ENCODE data around the gene EHMT1. TPM values are rescaled to one million over a fixed set of nuclear protein-coding genes. Genes with fewer than 3 reads are reported as not detected.

Gene EHMT1
- total and polyA plus RNA-seq, 2 of the 13 experiments (the other 11 are each of a cell fraction or from before 2014, with no cell fraction given), result 23.0 to 27.1 TPM

DNA sequence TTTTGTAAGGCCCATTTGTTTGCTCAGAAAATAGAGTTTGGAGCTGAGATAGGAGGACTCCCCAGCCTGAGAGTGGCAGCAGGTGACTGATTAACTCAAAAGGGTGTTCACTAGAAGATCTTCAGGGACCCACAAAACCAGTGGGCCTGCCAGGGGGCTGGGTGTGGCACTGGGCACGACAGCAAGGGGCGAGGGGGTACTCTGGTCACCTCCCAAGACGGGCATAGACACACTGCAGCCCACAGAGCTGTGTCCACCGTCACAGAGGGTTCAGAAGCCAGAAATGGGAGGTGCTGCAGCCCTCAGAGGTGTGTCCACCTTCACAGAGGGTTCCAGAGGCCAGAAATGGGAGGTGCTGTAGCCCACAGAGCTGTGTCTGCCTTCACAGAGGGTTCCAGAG is 183.2 kb downstream of the EHMT1 start:
- H2AFZ ChIP-seq (ENCODE audit: low read length), result no peak overlapping the region
- ChIA-PET POLR2A (no interaction called here), CTCF (ENCODE audit: low intra/inter-chr PET ratio, low total read pairs) (no interaction called here)
- H3K9ac ChIP-seq (ENCODE audit: insufficient read depth, low read depth, low read length), result no peak overlapping the region
- in situ Hi-C loops (cut with HindIII; ENCODE audit: extremely low pct_ligation_motif_present, low pct_unique_long_range_greater_than_20kb), result no loop called here
- no peak overlapping the region for H3K4me2 ChIP-seq (ENCODE audit: low read depth, low read length)
- H3K4me1 ChIP-seq (ENCODE audit: insufficient read depth, low read length), result no peaks in the 10 kb centered on the region
- TF ChIP-seq FOXJ3 (CRISPR knock-in tag; IDR thresholded peaks at IDR 0.05; ENCODE audit: borderline replicate concordance) (no peak), ZBTB21 (CRISPR knock-in tag; IDR thresholded peaks at IDR 0.05) (no peak), FOXM1 (CRISPR knock-in tag; IDR thresholded peaks at IDR 0.05) (no peak), ZKSCAN8 (CRISPR knock-in tag; IDR thresholded peaks at IDR 0.05; ENCODE audit: borderline replicate concordance) (no peak), ZNF264 (CRISPR knock-in tag; IDR thresholded peaks at IDR 0.05) (no peak), NFRKB (IDR thresholded peaks at IDR 0.05) (no peak), ZMYM2 (CRISPR knock-in tag; IDR thresholded peaks at IDR 0.05) (no peak), FOXO4 (CRISPR knock-in tag; conservative IDR thresholded peaks at IDR 0.05) (no peak), ZNF124 (CRISPR knock-in tag; IDR thresholded peaks at IDR 0.05) (no peak), ZNF121 (CRISPR knock-in tag; IDR thresholded peaks at IDR 0.05) (no peak), KAT2B (IDR thresholded peaks at IDR 0.05; ENCODE audit: borderline replicate concordance, low read depth, low read length) (no peak), RBM39 (IDR thresholded peaks at IDR 0.05; ENCODE audit: low read depth, low read length, poor library complexity, severe bottlenecking) (no peak), ZNF776 (CRISPR knock-in tag; IDR thresholded peaks at IDR 0.05) (no peak)
- TF ChIP-seq, protein P1, sequence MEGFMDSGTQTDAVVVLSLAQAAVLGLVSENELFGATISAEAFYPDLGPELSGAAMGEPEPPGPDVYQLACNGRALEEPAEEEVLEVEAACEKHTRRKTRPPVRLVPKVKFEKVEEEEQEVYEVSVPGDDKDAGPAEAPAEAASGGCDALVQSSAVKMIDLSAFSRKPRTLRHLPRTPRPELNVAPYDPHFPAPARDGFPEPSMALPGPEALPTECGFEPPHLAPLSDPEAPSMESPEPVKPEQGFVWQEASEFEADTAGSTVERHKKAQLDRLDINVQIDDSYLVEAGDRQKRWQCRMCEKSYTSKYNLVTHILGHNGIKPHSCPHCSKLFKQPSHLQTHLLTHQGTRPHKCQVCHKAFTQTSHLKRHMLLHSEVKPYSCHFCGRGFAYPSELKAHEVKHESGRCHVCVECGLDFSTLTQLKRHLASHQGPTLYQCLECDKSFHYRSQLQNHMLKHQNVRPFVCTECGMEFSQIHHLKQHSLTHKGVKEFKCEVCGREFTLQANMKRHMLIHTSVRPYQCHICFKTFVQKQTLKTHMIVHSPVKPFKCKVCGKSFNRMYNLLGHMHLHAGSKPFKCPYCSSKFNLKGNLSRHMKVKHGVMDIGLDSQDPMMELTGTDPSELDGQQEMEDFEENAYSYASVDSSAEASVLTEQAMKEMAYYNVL (CRISPR knock-in tag; IDR thresholded peaks at IDR 0.05; ENCODE audit: borderline replicate concordance), result no peak
- TF ChIP-seq, protein P2, sequence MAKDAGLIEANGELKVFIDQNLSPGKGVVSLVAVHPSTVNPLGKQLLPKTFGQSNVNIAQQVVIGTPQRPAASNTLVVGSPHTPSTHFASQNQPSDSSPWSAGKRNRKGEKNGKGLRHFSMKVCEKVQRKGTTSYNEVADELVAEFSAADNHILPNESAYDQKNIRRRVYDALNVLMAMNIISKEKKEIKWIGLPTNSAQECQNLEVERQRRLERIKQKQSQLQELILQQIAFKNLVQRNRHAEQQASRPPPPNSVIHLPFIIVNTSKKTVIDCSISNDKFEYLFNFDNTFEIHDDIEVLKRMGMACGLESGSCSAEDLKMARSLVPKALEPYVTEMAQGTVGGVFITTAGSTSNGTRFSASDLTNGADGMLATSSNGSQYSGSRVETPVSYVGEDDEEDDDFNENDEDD (CRISPR knock-in tag; IDR thresholded peaks at IDR 0.05; ENCODE audit: borderline replicate concordance), result no peak
- TF ChIP-seq, protein P3, sequence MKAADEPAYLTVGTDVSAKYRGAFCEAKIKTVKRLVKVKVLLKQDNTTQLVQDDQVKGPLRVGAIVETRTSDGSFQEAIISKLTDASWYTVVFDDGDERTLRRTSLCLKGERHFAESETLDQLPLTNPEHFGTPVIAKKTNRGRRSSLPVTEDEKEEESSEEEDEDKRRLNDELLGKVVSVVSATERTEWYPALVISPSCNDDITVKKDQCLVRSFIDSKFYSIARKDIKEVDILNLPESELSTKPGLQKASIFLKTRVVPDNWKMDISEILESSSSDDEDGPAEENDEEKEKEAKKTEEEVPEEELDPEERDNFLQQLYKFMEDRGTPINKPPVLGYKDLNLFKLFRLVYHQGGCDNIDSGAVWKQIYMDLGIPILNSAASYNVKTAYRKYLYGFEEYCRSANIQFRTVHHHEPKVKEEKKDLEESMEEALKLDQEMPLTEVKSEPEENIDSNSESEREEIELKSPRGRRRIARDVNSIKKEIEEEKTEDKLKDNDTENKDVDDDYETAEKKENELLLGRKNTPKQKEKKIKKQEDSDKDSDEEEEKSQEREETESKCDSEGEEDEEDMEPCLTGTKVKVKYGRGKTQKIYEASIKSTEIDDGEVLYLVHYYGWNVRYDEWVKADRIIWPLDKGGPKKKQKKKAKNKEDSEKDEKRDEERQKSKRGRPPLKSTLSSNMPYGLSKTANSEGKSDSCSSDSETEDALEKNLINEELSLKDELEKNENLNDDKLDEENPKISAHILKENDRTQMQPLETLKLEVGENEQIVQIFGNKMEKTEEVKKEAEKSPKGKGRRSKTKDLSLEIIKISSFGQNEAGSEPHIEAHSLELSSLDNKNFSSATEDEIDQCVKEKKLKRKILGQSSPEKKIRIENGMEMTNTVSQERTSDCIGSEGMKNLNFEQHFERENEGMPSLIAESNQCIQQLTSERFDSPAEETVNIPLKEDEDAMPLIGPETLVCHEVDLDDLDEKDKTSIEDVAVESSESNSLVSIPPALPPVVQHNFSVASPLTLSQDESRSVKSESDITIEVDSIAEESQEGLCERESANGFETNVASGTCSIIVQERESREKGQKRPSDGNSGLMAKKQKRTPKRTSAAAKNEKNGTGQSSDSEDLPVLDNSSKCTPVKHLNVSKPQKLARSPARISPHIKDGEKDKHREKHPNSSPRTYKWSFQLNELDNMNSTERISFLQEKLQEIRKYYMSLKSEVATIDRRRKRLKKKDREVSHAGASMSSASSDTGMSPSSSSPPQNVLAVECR (CRISPR knock-in tag; IDR thresholded peaks at IDR 0.05; ENCODE audit: borderline replicate concordance), result no peak
- DNase-seq (ENCODE audit: low spot score) (no peak), ATAC-seq (no peak), FAIRE-seq (no peak)
- no peak overlapping the region for H3K4me3 ChIP-seq (replicated peaks in 1 of 3; ENCODE audit: insufficient read depth in 1 of 3, low read depth in 2 of 3, low read length in 3 of 3)
- H3K27me3 ChIP-seq (ENCODE audit: control insufficient read depth in 1 of 2, insufficient read depth in 2 of 2, low read length in 2 of 2), result no peaks in the 10 kb centered on the region
- no peaks in the 10 kb centered on the region for H4K20me1 ChIP-seq (ENCODE audit: insufficient read depth, low read length)
- H3K9me3 ChIP-seq (ENCODE audit: low read length), result no peaks in the 10 kb centered on the region
- intact Hi-C loops (cut with micrococcal nuclease; ENCODE audit: unreplicated experiment), result no loop called here
- H3K36me3 ChIP-seq (replicated peaks in 1 of 2; ENCODE audit: control insufficient read depth in 1 of 2, insufficient read depth in 2 of 2, low read length in 2 of 2), result peaks cover 22 to 43% of the 10 kb centered on the region in 2 experiments; a peak in 4 of 5 replicates
- 100% methylated on average over 1 of the region's 4 CpGs for WGBS (ENCODE audit: low lambda C conversion rate)
- no peaks in the 10 kb centered on the region for H3K79me2 ChIP-seq (ENCODE audit: insufficient read depth, low read length)
- H3K27ac ChIP-seq (ENCODE audit: extremely low read length, insufficient read depth, low read length), result no peak overlapping the region
- BruUV-seq (replicated peaks), result no TSS peak

Data from HepG2 (cell line).